ACC112 (cell line): Measurements from ENCODE around the gene CARNS1.
A peak's percentile ranks its signal among the peaks of the same experiment; 100 is the strongest.
"Not testable (repeated sequence)": the region's sequence is repeated elsewhere in the genome, so short reads cannot be mapped to it uniquely, and the experiment has no call there.

Experiments
- H2AFZ ChIP-seq: fragments of 200-600 bp; sonication (generic); one replicate; pipeline ENCODE4 v1.6.0; 2017; ENCODE audit warnings: antibody characterized with exemption, low read length; ENCODE audit not compliant: unreplicated experiment
- H3K27ac ChIP-seq: fragments of 200-600 bp; sonication (generic); 2 replicates; pipeline ENCODE4 v1.5.1; 2014; ENCODE audit warnings: low read depth, mild to moderate bottlenecking, antibody characterized with exemption, low read length, moderate library complexity
- H3K27me3 ChIP-seq: fragments of 200-600 bp; sonication (generic); 2 replicates; pipeline ENCODE4 v1.6.1; 2014; ENCODE audit warnings: mild to moderate bottlenecking, antibody characterized with exemption, low read length, moderate library complexity, mixed read lengths; ENCODE audit not compliant: insufficient read depth
- H3K36me3 ChIP-seq: fragments of 200-600 bp; sonication (generic); 2 replicates; pipeline ENCODE4 v1.6.1; 2016; ENCODE audit warnings: mild to moderate bottlenecking, antibody characterized with exemption, low read length, moderate library complexity, mixed read lengths; ENCODE audit not compliant: insufficient read depth
- H3K4me1 ChIP-seq: fragments of 200-600 bp; sonication (generic); one replicate; pipeline ENCODE4 v1.6.1; 2016; ENCODE audit warnings: low read length, mixed read lengths; ENCODE audit not compliant: insufficient read depth, unreplicated experiment, control insufficient read depth
- H3K4me3 ChIP-seq: fragments of 200-600 bp; sonication (generic); 2 replicates; pipeline ENCODE4 v1.5.1; 2014; ENCODE audit warnings: mild to moderate bottlenecking, low read depth, low read length
- H3K79me2 ChIP-seq: fragments of 200-600 bp; sonication (generic); one replicate; pipeline ENCODE4 v1.6.0; 2016; ENCODE audit warnings: low read length; ENCODE audit not compliant: control insufficient read depth, unreplicated experiment, insufficient read depth

CARNS1 gene

GRCh38 chr11:67398661-67399563 is 16.6 kb upstream of the CARNS1 start:
- Histone ChIP-seq H3K4me3 (no peak overlapping the region), H3K79me2 (peaks cover 15% of the 10 kb centered on the region), H3K27ac (no peak overlapping the region), H3K4me1 (peaks cover 12% of the 10 kb centered on the region), H2AFZ (no peak overlapping the region), H3K36me3 (peaks cover 2% of the 10 kb centered on the region; the same call in 1 of the 2 replicates), H3K27me3 (no peaks in the 10 kb centered on the region)

GRCh38 chr11:67400251-67400941 is 15.1 kb upstream of the CARNS1 start:
- no peak overlapping the region for H2AFZ ChIP-seq
- H3K27ac ChIP-seq: no peak overlapping the region
- peaks cover 15% of the 10 kb centered on the region for H3K79me2 ChIP-seq
- no peaks in the 10 kb centered on the region for H3K27me3 ChIP-seq
- peaks cover 12% of the 10 kb centered on the region for H3K4me1 ChIP-seq
- peaks cover 2% of the 10 kb centered on the region; the same call in 1 of the 2 replicates for H3K36me3 ChIP-seq
- H3K4me3 ChIP-seq: peak overlapping the region; percentile 99

- Histone ChIP-seq H3K79me2 (peaks cover 15% of the 10 kb centered on the region), H3K27me3 (no peaks in the 10 kb centered on the region), H3K27ac (peak overlapping the region; percentile 89), H3K4me3 (peak overlapping the region; percentile 99), H2AFZ (peak overlapping the region; percentile 75), H3K4me1 (peaks cover 12% of the 10 kb centered on the region), H3K36me3 (peaks cover 2% of the 10 kb centered on the region; the same call in 1 of the 2 replicates)
Observed at GRCh38 chr11:67400942-67401494, 14.5 kb upstream of the CARNS1 start.

GRCh38 chr11:67401495-67402191 is 13.8 kb upstream of the CARNS1 start, which contains the start of gene PPP1CA:
TSS of gene PPP1CA (minus strand) at chr11:67401858. CDS start at chr11:67401782, 76 bp downstream.
- Histone ChIP-seq H3K4me3 (peak within 1 kb of the TSS; percentile 99), H3K27me3 (no peaks in the 10 kb centered on the region), H3K4me1 (peaks cover 12% of the 10 kb centered on the region), H3K27ac (peak within 1 kb of the TSS; percentile 89), H3K79me2 (peaks cover 15% of the 10 kb centered on the region), H2AFZ (peak within 1 kb of the TSS; percentile 98), H3K36me3 (peaks cover 2% of the 10 kb centered on the region; the same call in 1 of the 2 replicates)

- H3K4me3 ChIP-seq: peak overlapping the region; percentile 68
- not testable (repeated sequence) for H3K36me3 ChIP-seq
Observed at GRCh38 chr11:67402192-67402839, 13.2 kb upstream of the CARNS1 start.

GRCh38 chr11:67403085-67403484 is 12.4 kb upstream of the CARNS1 start:
- H2AFZ ChIP-seq, H3K27me3 ChIP-seq, H3K27ac ChIP-seq, H3K4me3 ChIP-seq, H3K36me3 ChIP-seq: not testable (repeated sequence)
- Histone ChIP-seq H3K79me2 (peaks cover 15% of the 10 kb centered on the region), H3K4me1 (peaks cover 12% of the 10 kb centered on the region)

More at GRCh38 chr11:67402192-67402839, 13.2 kb upstream of the CARNS1 start:
- peaks cover 15% of the 10 kb centered on the region for H3K79me2 ChIP-seq
- peak overlapping the region; percentile 68 for H3K27ac ChIP-seq
- H2AFZ ChIP-seq: peak overlapping the region; percentile 98
- H3K4me1 ChIP-seq: peaks cover 12% of the 10 kb centered on the region
- H3K27me3 ChIP-seq: not testable (repeated sequence)

- no peak overlapping the region for H3K27ac ChIP-seq
- H3K4me3 ChIP-seq: no peak overlapping the region
- H3K79me2 ChIP-seq: peaks cover 15% of the 10 kb centered on the region
Observed at GRCh38 chr11:67404515-67405195, 10.8 kb upstream of the CARNS1 start.

GRCh38 chr11:67405196-67405567 is 10.3 kb upstream of the CARNS1 start:
- H3K36me3 ChIP-seq: peaks cover 1% of the 10 kb centered on the region; the same call in 1 of the 2 replicates
- peaks cover 13% of the 10 kb centered on the region for H3K79me2 ChIP-seq
- no peak overlapping the region for H2AFZ ChIP-seq
- no peak overlapping the region for H3K27ac ChIP-seq
- peaks cover 10% of the 10 kb centered on the region for H3K4me1 ChIP-seq
- peaks cover 8% of the 10 kb centered on the region; the same call in 1 of the 2 replicates for H3K27me3 ChIP-seq
- no peak overlapping the region for H3K4me3 ChIP-seq

More at GRCh38 chr11:67404515-67405195, 10.8 kb upstream of the CARNS1 start:
- peaks cover 3% of the 10 kb centered on the region; the same call in 1 of the 2 replicates for H3K27me3 ChIP-seq
- no peak overlapping the region for H2AFZ ChIP-seq
- H3K4me1 ChIP-seq: peaks cover 12% of the 10 kb centered on the region
- H3K36me3 ChIP-seq: peaks cover 2% of the 10 kb centered on the region; the same call in 1 of the 2 replicates

GRCh38 chr11:67405688-67406339 is 9.7 kb upstream of the CARNS1 start:
- Histone ChIP-seq H3K27me3 (peaks cover 14% of the 10 kb centered on the region; the same call in 1 of the 2 replicates), H3K4me1 (peaks cover 4% of the 10 kb centered on the region)

More at GRCh38 chr11:67405688-67406339, 9.7 kb upstream of the CARNS1 start:
- Histone ChIP-seq H3K27ac (no peak overlapping the region), H3K79me2 (peaks cover 7% of the 10 kb centered on the region), H3K4me3 (no peak overlapping the region), H2AFZ (no peak overlapping the region), H3K36me3 (no peaks in the 10 kb centered on the region)
